ENCODE results near the gene HS3ST5. TPM values are rescaled to one million over a fixed set of nuclear protein-coding genes. Genes with fewer than 3 reads are reported as not detected.
"Not testable (repeated sequence)": the region's sequence is repeated elsewhere in the genome, so short reads cannot be mapped to it uniquely, and the experiment has no call there.

HS3ST5 gene
- total RNA-seq, 1 donor from 2014 or later, result not detected

- no peaks in the 10 kb centered on the region for H3K27me3 ChIP-seq (ENCODE audit: control insufficient read depth, insufficient read depth, low read length)
- no peak overlapping the region for H3K4me3 ChIP-seq (ENCODE audit: low read depth, low read length)
- no peak for DNase-seq (ENCODE audit: low read depth)
- H3K36me3 ChIP-seq (ENCODE audit: control insufficient read depth, insufficient read depth, low read length), result no peaks in the 10 kb centered on the region
- TF ChIP-seq CTCF (IDR thresholded peaks at IDR 0.05; ENCODE audit: insufficient read depth, low read length, severe bottlenecking), result no peak
- no peak for FAIRE-seq
Observed at GRCh38 chr6:114157848-114158247, 185.0 kb downstream of the HS3ST5 start.

DNA sequence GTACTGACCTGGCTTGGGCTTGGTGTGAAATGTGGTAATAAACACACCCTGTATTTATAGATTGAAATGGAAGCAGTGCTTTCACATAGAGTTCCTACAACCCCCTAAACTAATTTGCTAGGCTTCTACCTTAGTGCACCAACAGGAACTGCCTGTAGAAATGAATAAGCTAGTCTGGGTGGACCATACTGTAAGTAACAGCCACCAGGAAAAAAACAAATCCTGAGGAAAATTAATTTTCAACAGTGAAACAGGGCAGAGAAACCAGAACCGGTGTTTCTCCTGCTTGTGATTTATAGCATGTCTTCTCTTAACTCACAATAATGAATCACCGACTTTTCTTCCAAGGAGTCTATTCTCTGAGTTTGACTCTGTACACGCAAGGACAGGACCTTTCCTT is 187.1 kb downstream of the HS3ST5 start:
- no peaks in the 10 kb centered on the region for H3K27me3 ChIP-seq (ENCODE audit: control insufficient read depth, insufficient read depth, low read length)
- no peak for FAIRE-seq

GRCh38 chr6:114154812-114155211 is 188.0 kb downstream of the HS3ST5 start:
- no peaks in the 10 kb centered on the region for H3K27me3 ChIP-seq (ENCODE audit: control insufficient read depth, insufficient read depth, low read length)
- no peak overlapping the region for H3K4me3 ChIP-seq (ENCODE audit: low read depth, low read length)
- FAIRE-seq (no peak), DNase-seq (ENCODE audit: low read depth) (no peak)
- TF ChIP-seq CTCF (IDR thresholded peaks at IDR 0.05; ENCODE audit: insufficient read depth, low read length, severe bottlenecking), result no peak
- H3K36me3 ChIP-seq (ENCODE audit: control insufficient read depth, insufficient read depth, low read length), result no peaks in the 10 kb centered on the region

More for the DNA sequence above, 187.1 kb downstream of the HS3ST5 start:
- Histone ChIP-seq H3K4me3 (ENCODE audit: low read depth, low read length) (no peak overlapping the region), H3K36me3 (ENCODE audit: control insufficient read depth, insufficient read depth, low read length) (no peaks in the 10 kb centered on the region)
- no peak for TF ChIP-seq CTCF (IDR thresholded peaks at IDR 0.05; ENCODE audit: insufficient read depth, low read length, severe bottlenecking)
- DNase-seq (ENCODE audit: low read depth), result no peak

DNA sequence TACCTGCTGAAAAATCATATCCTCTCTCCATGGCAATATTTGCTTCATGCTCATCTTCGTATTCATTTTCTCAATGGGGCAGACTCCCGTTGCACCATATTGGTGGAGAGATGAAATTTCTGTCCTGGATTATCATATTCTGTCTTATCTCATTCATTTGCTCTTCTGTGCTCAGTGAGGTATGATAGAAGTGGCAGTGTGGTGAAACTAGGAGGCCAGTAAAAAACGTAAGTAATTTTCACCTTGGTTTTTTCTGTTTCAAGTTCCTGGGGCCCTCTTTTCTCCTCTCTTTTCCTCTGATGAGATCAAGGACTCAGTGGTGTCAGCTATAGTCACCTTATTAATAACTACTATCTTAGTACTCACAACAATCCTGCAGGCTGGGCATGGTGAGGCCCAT is 189.4 kb downstream of the HS3ST5 start:
- TF ChIP-seq CTCF (IDR thresholded peaks at IDR 0.05; ENCODE audit: insufficient read depth, low read length, severe bottlenecking), result no peak
- no peaks in the 10 kb centered on the region for H3K36me3 ChIP-seq (ENCODE audit: control insufficient read depth, insufficient read depth, low read length)
- no peak overlapping the region for H3K4me3 ChIP-seq (ENCODE audit: low read depth, low read length)
- H3K27me3 ChIP-seq (ENCODE audit: control insufficient read depth, insufficient read depth, low read length), result no peaks in the 10 kb centered on the region
- DNase-seq (ENCODE audit: low read depth) (no peak), FAIRE-seq (no peak)

GRCh38 chr6:114151064-114151690 is 191.6 kb downstream of the HS3ST5 start:
- TF ChIP-seq CTCF (IDR thresholded peaks at IDR 0.05; ENCODE audit: insufficient read depth, low read length, severe bottlenecking), result no peak
- Histone ChIP-seq H3K27me3 (ENCODE audit: control insufficient read depth, insufficient read depth, low read length) (no peaks in the 10 kb centered on the region), H3K36me3 (ENCODE audit: control insufficient read depth, insufficient read depth, low read length) (no peaks in the 10 kb centered on the region), H3K4me3 (ENCODE audit: low read depth, low read length) (no peak overlapping the region)
- no peak for FAIRE-seq
- no peak for DNase-seq (ENCODE audit: low read depth)

- not testable (repeated sequence) for FAIRE-seq; H3K27me3 ChIP-seq (ENCODE audit: control insufficient read depth, insufficient read depth, low read length); DNase-seq (ENCODE audit: low read depth); H3K36me3 ChIP-seq (ENCODE audit: control insufficient read depth, insufficient read depth, low read length); H3K4me3 ChIP-seq (ENCODE audit: low read depth, low read length)
Observed at GRCh38 chr6:114149182-114149581, 193.6 kb downstream of the HS3ST5 start.
